ENCODE results near the gene CLSTN1. TPM values are rescaled to one million over a fixed set of nuclear protein-coding genes. Genes with fewer than 3 reads are reported as not detected.

CLSTN1 gene
- total and polyA plus RNA-seq, 10 of the 15 experiments (the other 5 are each of a cell fraction or from before 2014, with no cell fraction given): 2.7 to 64.4 (median 23.2) TPM

DNA sequence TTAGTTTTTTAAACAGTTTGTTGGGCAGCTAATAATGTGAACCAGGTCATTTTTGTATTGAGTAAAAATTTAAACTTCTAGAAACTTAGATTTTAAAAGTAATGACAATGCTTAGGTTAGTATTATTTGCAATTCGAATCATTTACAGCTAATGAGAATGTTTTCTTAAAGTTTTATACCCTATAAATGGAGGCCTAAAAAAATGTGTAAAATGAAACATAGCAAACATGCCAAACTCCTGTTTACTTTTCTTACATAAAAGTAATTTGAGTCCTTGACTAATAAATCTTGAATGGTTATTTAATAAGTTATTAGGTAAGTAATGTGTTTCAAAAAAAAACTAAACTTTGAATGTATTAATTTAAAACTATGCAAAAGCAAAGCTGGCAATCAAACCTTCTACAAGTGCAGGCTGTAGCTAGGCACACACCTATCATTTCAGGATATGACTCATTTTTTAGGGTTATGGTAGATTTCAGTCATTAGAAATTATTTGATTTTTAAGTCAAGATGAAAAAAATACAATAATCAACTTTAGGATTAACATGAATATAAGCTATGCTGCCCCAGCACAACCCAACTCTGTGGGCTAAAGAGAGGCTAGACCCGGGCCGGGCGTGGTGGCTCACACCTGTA lies 41.5 kb downstream of the CLSTN1 start:
- 84% methylated on average over 4 of the region's 4 CpGs for WGBS (ENCODE audit: insufficient coverage, insufficient replicate concordance, low lambda C conversion rate, missing lambda C conversion rate)
- no TSS peak for BruUV-seq (replicated peaks)
- no peaks in the 10 kb centered on the region for H3K36me3 ChIP-seq (ENCODE audit: control insufficient read depth in 2 of 2, insufficient read depth in 2 of 2, low read length in 1 of 2)
- no peak for DNase-seq (ENCODE audit: low read depth, low spot score)
- RAD21 ChIA-PET (ENCODE audit: unreplicated experiment): interaction anchor here (0.8 to 1.7 kb wide), 6 partner anchors 79 to 168 kb away, joined by 3 to 8 read pairs (median 4); no protein-coding TSS in a partner anchor
- CTCF ChIA-PET: interaction anchor here (0.9 to 11.8 kb wide), 7 partner anchors 23 to 192 kb away, joined by 3 to 562 read pairs (median 4); no protein-coding TSS in a partner anchor
- no peak for ATAC-seq
- FAIRE-seq: no peak
- no peak overlapping the region for H2AFZ ChIP-seq (ENCODE audit: control insufficient read depth, low read depth, low read length)
- POLR2A ChIA-PET: interaction anchor here (1.1 kb wide), 1 partner anchor 21 kb away, joined by 3 read pairs; no protein-coding TSS in a partner anchor
- H3K9me3 ChIP-seq (replicated peaks; ENCODE audit: control insufficient read depth, insufficient read depth, low read length): no peaks in the 10 kb centered on the region
- no peak overlapping the region for H3K4me3 ChIP-seq
- peaks cover 41% of the 10 kb centered on the region for H3K4me1 ChIP-seq (ENCODE audit: control insufficient read depth, insufficient read depth, low read length)
- H3K79me2 ChIP-seq (ENCODE audit: control insufficient read depth, insufficient read depth, low read length): peaks cover 40% of the 10 kb centered on the region
- in situ Hi-C loops (cut with MboI): no loop called here
- SMC1A ChIA-PET (ENCODE audit: uncharacterized antibody, unreplicated experiment): interaction anchor here (0.8 to 12.4 kb wide), 5 partner anchors 20 to 167 kb away, joined by 3 to 428 read pairs (median 3); no protein-coding TSS in a partner anchor
- H3K4me2 ChIP-seq (ENCODE audit: control insufficient read depth, insufficient read depth): no peak overlapping the region
- no peak overlapping the region for H3K27ac ChIP-seq (ENCODE audit: control insufficient read depth, insufficient read depth)
- intact Hi-C loops (cut with micrococcal nuclease; ENCODE audit: unreplicated experiment): loop anchor here (5.0 to 10.0 kb wide), 2 partner anchors 155 to 253 kb away; partner anchors contain the start of gene UBE4B
- H4K20me1 ChIP-seq (ENCODE audit: control insufficient read depth, insufficient read depth): no peaks in the 10 kb centered on the region
- H3K27me3 ChIP-seq (replicated peaks in 1 of 2; ENCODE audit: control insufficient read depth in 2 of 2, insufficient read depth in 2 of 2, low read length in 1 of 2): no peaks in the 10 kb centered on the region
- no peak overlapping the region for H3K9ac ChIP-seq (ENCODE audit: control insufficient read depth, insufficient read depth, low read length)
- TF ChIP-seq, protein P1, sequence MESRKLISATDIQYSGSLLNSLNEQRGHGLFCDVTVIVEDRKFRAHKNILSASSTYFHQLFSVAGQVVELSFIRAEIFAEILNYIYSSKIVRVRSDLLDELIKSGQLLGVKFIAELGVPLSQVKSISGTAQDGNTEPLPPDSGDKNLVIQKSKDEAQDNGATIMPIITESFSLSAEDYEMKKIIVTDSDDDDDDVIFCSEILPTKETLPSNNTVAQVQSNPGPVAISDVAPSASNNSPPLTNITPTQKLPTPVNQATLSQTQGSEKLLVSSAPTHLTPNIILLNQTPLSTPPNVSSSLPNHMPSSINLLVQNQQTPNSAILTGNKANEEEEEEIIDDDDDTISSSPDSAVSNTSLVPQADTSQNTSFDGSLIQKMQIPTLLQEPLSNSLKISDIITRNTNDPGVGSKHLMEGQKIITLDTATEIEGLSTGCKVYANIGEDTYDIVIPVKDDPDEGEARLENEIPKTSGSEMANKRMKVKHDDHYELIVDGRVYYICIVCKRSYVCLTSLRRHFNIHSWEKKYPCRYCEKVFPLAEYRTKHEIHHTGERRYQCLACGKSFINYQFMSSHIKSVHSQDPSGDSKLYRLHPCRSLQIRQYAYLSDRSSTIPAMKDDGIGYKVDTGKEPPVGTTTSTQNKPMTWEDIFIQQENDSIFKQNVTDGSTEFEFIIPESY (IDR thresholded peaks at IDR 0.05): no peak
- TF ChIP-seq, protein P2, sequence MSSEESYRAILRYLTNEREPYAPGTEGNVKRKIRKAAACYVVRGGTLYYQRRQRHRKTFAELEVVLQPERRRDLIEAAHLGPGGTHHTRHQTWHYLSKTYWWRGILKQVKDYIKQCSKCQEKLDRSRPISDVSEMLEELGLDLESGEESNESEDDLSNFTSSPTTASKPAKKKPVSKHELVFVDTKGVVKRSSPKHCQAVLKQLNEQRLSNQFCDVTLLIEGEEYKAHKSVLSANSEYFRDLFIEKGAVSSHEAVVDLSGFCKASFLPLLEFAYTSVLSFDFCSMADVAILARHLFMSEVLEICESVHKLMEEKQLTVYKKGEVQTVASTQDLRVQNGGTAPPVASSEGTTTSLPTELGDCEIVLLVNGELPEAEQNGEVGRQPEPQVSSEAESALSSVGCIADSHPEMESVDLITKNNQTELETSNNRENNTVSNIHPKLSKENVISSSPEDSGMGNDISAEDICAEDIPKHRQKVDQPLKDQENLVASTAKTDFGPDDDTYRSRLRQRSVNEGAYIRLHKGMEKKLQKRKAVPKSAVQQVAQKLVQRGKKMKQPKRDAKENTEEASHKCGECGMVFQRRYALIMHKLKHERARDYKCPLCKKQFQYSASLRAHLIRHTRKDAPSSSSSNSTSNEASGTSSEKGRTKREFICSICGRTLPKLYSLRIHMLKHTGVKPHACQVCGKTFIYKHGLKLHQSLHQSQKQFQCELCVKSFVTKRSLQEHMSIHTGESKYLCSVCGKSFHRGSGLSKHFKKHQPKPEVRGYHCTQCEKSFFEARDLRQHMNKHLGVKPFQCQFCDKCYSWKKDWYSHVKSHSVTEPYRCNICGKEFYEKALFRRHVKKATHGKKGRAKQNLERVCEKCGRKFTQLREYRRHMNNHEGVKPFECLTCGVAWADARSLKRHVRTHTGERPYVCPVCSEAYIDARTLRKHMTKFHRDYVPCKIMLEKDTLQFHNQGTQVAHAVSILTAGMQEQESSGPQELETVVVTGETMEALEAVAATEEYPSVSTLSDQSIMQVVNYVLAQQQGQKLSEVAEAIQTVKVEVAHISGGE (CRISPR knock-in tag; IDR thresholded peaks at IDR 0.05): no peak
- TF ChIP-seq RELA (IDR thresholded peaks at IDR 0.05; ENCODE audit: borderline replicate concordance, partially characterized antibody) (no peak), HDGF (IDR thresholded peaks at IDR 0.05) (no peak), CHD2 (IDR thresholded peaks at IDR 0.05; ENCODE audit: borderline replicate concordance, low read depth, low read length) (no peak), EZH2 (IDR thresholded peaks at IDR 0.05; ENCODE audit: borderline replicate concordance, control insufficient read depth, low read depth, low read length) (no peak), EGR1 (IDR thresholded peaks at IDR 0.05; ENCODE audit: borderline replicate concordance in 1 of 2, low read depth in 2 of 2, low read length in 2 of 2) (no peak), MYB (IDR thresholded peaks at IDR 0.05; ENCODE audit: borderline replicate concordance, low read depth, low read length) (no peak), CHD1 (IDR thresholded peaks at IDR 0.05; ENCODE audit: low read depth, low read length) (no peak), HDAC2 (IDR thresholded peaks at IDR 0.05) (no peak)
- TF ChIP-seq, protein P3, sequence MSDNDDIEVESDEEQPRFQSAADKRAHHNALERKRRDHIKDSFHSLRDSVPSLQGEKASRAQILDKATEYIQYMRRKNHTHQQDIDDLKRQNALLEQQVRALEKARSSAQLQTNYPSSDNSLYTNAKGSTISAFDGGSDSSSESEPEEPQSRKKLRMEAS (IDR thresholded peaks at IDR 0.05; ENCODE audit: low read depth, low read length): no peak
- TF ChIP-seq, protein P4, sequence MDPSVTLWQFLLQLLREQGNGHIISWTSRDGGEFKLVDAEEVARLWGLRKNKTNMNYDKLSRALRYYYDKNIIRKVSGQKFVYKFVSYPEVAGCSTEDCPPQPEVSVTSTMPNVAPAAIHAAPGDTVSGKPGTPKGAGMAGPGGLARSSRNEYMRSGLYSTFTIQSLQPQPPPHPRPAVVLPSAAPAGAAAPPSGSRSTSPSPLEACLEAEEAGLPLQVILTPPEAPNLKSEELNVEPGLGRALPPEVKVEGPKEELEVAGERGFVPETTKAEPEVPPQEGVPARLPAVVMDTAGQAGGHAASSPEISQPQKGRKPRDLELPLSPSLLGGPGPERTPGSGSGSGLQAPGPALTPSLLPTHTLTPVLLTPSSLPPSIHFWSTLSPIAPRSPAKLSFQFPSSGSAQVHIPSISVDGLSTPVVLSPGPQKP (IDR thresholded peaks at IDR 0.05; ENCODE audit: low read depth, low read length): no peak
- TF ChIP-seq, protein P5, sequence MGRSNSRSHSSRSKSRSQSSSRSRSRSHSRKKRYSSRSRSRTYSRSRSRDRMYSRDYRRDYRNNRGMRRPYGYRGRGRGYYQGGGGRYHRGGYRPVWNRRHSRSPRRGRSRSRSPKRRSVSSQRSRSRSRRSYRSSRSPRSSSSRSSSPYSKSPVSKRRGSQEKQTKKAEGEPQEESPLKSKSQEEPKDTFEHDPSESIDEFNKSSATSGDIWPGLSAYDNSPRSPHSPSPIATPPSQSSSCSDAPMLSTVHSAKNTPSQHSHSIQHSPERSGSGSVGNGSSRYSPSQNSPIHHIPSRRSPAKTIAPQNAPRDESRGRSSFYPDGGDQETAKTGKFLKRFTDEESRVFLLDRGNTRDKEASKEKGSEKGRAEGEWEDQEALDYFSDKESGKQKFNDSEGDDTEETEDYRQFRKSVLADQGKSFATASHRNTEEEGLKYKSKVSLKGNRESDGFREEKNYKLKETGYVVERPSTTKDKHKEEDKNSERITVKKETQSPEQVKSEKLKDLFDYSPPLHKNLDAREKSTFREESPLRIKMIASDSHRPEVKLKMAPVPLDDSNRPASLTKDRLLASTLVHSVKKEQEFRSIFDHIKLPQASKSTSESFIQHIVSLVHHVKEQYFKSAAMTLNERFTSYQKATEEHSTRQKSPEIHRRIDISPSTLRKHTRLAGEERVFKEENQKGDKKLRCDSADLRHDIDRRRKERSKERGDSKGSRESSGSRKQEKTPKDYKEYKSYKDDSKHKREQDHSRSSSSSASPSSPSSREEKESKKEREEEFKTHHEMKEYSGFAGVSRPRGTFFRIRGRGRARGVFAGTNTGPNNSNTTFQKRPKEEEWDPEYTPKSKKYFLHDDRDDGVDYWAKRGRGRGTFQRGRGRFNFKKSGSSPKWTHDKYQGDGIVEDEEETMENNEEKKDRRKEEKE (IDR thresholded peaks at IDR 0.05): no peak
